Neural cell (in vitro differentiated cells): ENCODE data around the gene ANXA10. TPM values are rescaled to one million over a fixed set of nuclear protein-coding genes. Genes with fewer than 3 reads are reported as not detected.

Experiments
- H2AFZ ChIP-seq: fragments of 200-600, 300-800 bp; sonication (generic), shearing (Covaris generic); 2 replicates; pipeline ENCODE4 v1.6.0; 2014; ENCODE audit warnings: low read depth, mild to moderate bottlenecking, antibody characterized with exemption, low read length, moderate library complexity
- H3F3A ChIP-seq: fragments of 200-600 bp; shearing (Covaris generic); 2 replicates; pipeline ENCODE4 v1.6.1; 2016; ENCODE audit warnings: mild to moderate bottlenecking, moderate library complexity, mixed read lengths, antibody characterized with exemption, low read length; ENCODE audit not compliant: insufficient read depth, poor library complexity, severe bottlenecking
- H3K27ac ChIP-seq: fragments of 200-600, 300-800 bp; sonication (generic), shearing (Covaris generic); 2 replicates; pipeline ENCODE4 v1.5.1; 2014; ENCODE audit warnings: mild to moderate bottlenecking, low read length, moderate library complexity
- H3K27me3 ChIP-seq: fragments of 300-800, 200-600 bp; sonication (generic), shearing (Covaris generic); 2 replicates; pipeline ENCODE4 v1.6.0; 2014; ENCODE audit warnings: mild to moderate bottlenecking, low read depth, low read length, moderate library complexity; ENCODE audit not compliant: insufficient read depth
- H3K36me3 ChIP-seq: fragments of 300-800, 200-600 bp; sonication (generic), shearing (Covaris generic); 2 replicates; pipeline ENCODE4 v1.5.1; 2014; ENCODE audit warnings: mild to moderate bottlenecking, antibody characterized with exemption, low read length, moderate library complexity; ENCODE audit not compliant: insufficient read depth
- H3K4me2 ChIP-seq: fragments of 300-800, 200-600 bp; sonication (generic), shearing (Covaris generic); 2 replicates; pipeline ENCODE4 v1.6.0; 2014; ENCODE audit warnings: mild to moderate bottlenecking, low read length
- H3K4me3 ChIP-seq: fragments of 300-800, 200-600 bp; sonication (generic), shearing (Covaris generic); 2 replicates; pipeline ENCODE4 v1.5.1; 2014; ENCODE audit warnings: mild to moderate bottlenecking, low read length, moderate library complexity
- H3K79me2 ChIP-seq: fragments of 200-600 bp; shearing (Covaris generic); replicated peaks from 2 replicates; pipeline ENCODE4 v1.6.0; 2014; ENCODE audit warnings: mild to moderate bottlenecking, low read length, moderate library complexity; ENCODE audit not compliant: insufficient read depth
- H3K9ac ChIP-seq: fragments of 300-800, 200-600 bp; sonication (generic), shearing (Covaris generic); 2 replicates; pipeline ENCODE4 v1.6.1; 2016; ENCODE audit warnings: mild to moderate bottlenecking, low read length, mixed read lengths
- H3K9me2 ChIP-seq: fragments of 200-600 bp; shearing (Covaris generic); 2 replicates; pipeline ENCODE4 v1.6.1; 2016; ENCODE audit warnings: mild to moderate bottlenecking, low read length, mixed read lengths; ENCODE audit not compliant: insufficient read depth
- H3K9me3 ChIP-seq: fragments of 200-600, 300-800 bp; sonication (generic), shearing (Covaris generic); 2 replicates; pipeline ENCODE4 v1.6.1; 2016; ENCODE audit warnings: mild to moderate bottlenecking, mixed run types, low read length, moderate library complexity, mixed read lengths
- H4K20me1 ChIP-seq: fragments of 200-600 bp; shearing (Covaris generic); 2 replicates; pipeline ENCODE4 v1.6.1; 2016; ENCODE audit warnings: mild to moderate bottlenecking, mixed run types; ENCODE audit not compliant: insufficient read depth
- CTCF ChIP-seq: fragments of 450-650 bp; IDR thresholded peaks from 2 replicates; pipeline ENCODE4 v1.5.1; 2014; ENCODE audit warnings: antibody characterized with exemption, mild to moderate bottlenecking, moderate library complexity; ENCODE audit not compliant: poor library complexity, severe bottlenecking
- EP300 ChIP-seq: fragments of 450-650 bp; conservative IDR thresholded peaks from 2 replicates; pipeline ENCODE4 v1.6.1; 2014; ENCODE audit warnings: antibody characterized with exemption, mild to moderate bottlenecking, moderate library complexity; ENCODE audit not compliant: poor library complexity, severe bottlenecking
- EZH2 ChIP-seq: fragments of 200-600, 300-800 bp; shearing (Covaris generic), sonication (generic); IDR thresholded peaks from 2 replicates; pipeline ENCODE4 v1.6.1; 2014; ENCODE audit warnings: antibody characterized with exemption, low read length, borderline replicate concordance, mild to moderate bottlenecking; ENCODE audit not compliant: insufficient read depth, poor library complexity, severe bottlenecking
- MXI1 ChIP-seq: fragments of 450-650 bp; conservative IDR thresholded peaks from 2 replicates; pipeline ENCODE4 v1.6.1; 2014; ENCODE audit warnings: antibody characterized with exemption, mild to moderate bottlenecking; ENCODE audit not compliant: poor library complexity, severe bottlenecking
- POLR2AphosphoS5 ChIP-seq: IDR thresholded peaks from 2 replicates; pipeline ENCODE4 v1.6.1; 2012
- RAD21 ChIP-seq: fragments of 450-650 bp; conservative IDR thresholded peaks from 2 replicates; pipeline ENCODE4 v1.6.1; 2014; ENCODE audit warnings: antibody characterized with exemption, mild to moderate bottlenecking, moderate library complexity
- REST ChIP-seq: IDR thresholded peaks from 2 replicates; pipeline ENCODE4 v1.6.1; 2012; ENCODE audit warnings: borderline replicate concordance
- SMC3 ChIP-seq: fragments of 450-650 bp; conservative IDR thresholded peaks from 2 replicates; pipeline ENCODE4 v1.6.1; 2014; ENCODE audit warnings: antibody characterized with exemption, mild to moderate bottlenecking, moderate library complexity; ENCODE audit not compliant: poor library complexity
- TAF1 ChIP-seq: IDR thresholded peaks from 2 replicates; pipeline ENCODE4 v1.6.1; 2012; ENCODE audit warnings: low read depth
- polyA plus RNA-seq: library from polyadenylated mRNA; depleted of rRNA; stranded (reverse); fragments of >200 nt; gene quantifications from 2 replicates; pipeline ENCODE4 v1.2.3, GENCODE V29; 2014

The ANXA10 gene
- polyA plus RNA-seq, 1 donor from 2014 or later = not detected

- Histone ChIP-seq H2AFZ (no peak overlapping the region), H3K9me3 (no peaks in the 10 kb centered on the region)
- no peak for TF ChIP-seq SMC3
- no peak for TF ChIP-seq EP300
- no peak for TF ChIP-seq CTCF
- no peak for TF ChIP-seq TAF1
- no peak for TF ChIP-seq RAD21
- TF ChIP-seq MXI1 = no peak
- no peak for TF ChIP-seq REST
- TF ChIP-seq EZH2 = no peak
- TF ChIP-seq POLR2AphosphoS5 = no peak
These were observed 42.3 kb upstream of the ANXA10 start for GRCh38 chr4:168050002-168050401.

GRCh38 chr4:168051526-168051925 is 40.8 kb upstream of the ANXA10 start:
- no peak overlapping the region for H3K27ac ChIP-seq
- H3K36me3 ChIP-seq = no peaks in the 10 kb centered on the region

More at GRCh38 chr4:168050002-168050401, 42.3 kb upstream of the ANXA10 start:
- H3K27ac ChIP-seq = no peak overlapping the region
- H3K36me3 ChIP-seq = no peaks in the 10 kb centered on the region
- H4K20me1 ChIP-seq = no peaks in the 10 kb centered on the region
- no peaks in the 10 kb centered on the region for H3K9me2 ChIP-seq
- no peaks in the 10 kb centered on the region for H3K27me3 ChIP-seq
- no peaks in the 10 kb centered on the region for H3F3A ChIP-seq
- H3K9ac ChIP-seq = no peak overlapping the region
- no peaks in the 10 kb centered on the region for H3K79me2 ChIP-seq
- H3K4me2 ChIP-seq = no peak overlapping the region
- no peak overlapping the region for H3K4me3 ChIP-seq

More at GRCh38 chr4:168051526-168051925, 40.8 kb upstream of the ANXA10 start:
- H3K9me3 ChIP-seq = no peaks in the 10 kb centered on the region
- H3F3A ChIP-seq = no peaks in the 10 kb centered on the region
- H3K4me2 ChIP-seq = no peak overlapping the region
- no peaks in the 10 kb centered on the region for H4K20me1 ChIP-seq
- TF ChIP-seq SMC3 (no peak), EZH2 (no peak), RAD21 (no peak), POLR2AphosphoS5 (no peak), TAF1 (no peak), EP300 (no peak), MXI1 (no peak)
- no peak overlapping the region for H3K4me3 ChIP-seq
- no peak overlapping the region for H2AFZ ChIP-seq
- H3K27me3 ChIP-seq = no peaks in the 10 kb centered on the region
- H3K9ac ChIP-seq = no peak overlapping the region
- H3K79me2 ChIP-seq = no peaks in the 10 kb centered on the region
- no peaks in the 10 kb centered on the region for H3K9me2 ChIP-seq
